K562 (cell line): ENCODE data around the gene PIK3CB. TPM values are rescaled to one million over a fixed set of nuclear protein-coding genes. Genes with fewer than 3 reads are reported as not detected.

Experiments
- ATF4 ChIP-seq: fragments of 450-650 bp; formaldehyde crosslinking; IDR thresholded peaks from 2 replicates; pipeline ENCODE4 v1.4.0; 2022; ENCODE audit warnings: mild to moderate bottlenecking, moderate library complexity
- CBFA2T3 ChIP-seq: fragments of 450-650 bp; IDR thresholded peaks from 2 replicates; pipeline ENCODE4 v1.6.1; 2017
- CXXC5 ChIP-seq: fragments of 250-450 bp; sonication (Bioruptor Pico); IDR thresholded peaks from 2 replicates; pipeline ENCODE4 v1.8.0; 2022; ENCODE audit warnings: inconsistent platforms, mild to moderate bottlenecking, moderate library complexity
- ESRRA ChIP-seq: fragments of 450-650 bp; IDR thresholded peaks from 2 replicates; pipeline ENCODE4 v1.6.1; 2014; ENCODE audit warnings: low read depth, mild to moderate bottlenecking, moderate library complexity, borderline replicate concordance
- ETV5 ChIP-seq: sonication (generic); formaldehyde crosslinking; IDR thresholded peaks from 2 replicates; pipeline ENCODE4 v1.4.0; 2020; ENCODE audit warnings: low read depth, mild to moderate bottlenecking, missing genetic modification reagents
- HLTF ChIP-seq: fragments of 450-650 bp; IDR thresholded peaks from 2 replicates; pipeline ENCODE4 v1.6.1; 2016
- HNRNPH1 ChIP-seq: fragments of 200-400 bp; formaldehyde crosslinking; optimal IDR thresholded peaks from 2 replicates; pipeline ENCODE3; 2017; ENCODE audit warnings: low read depth, mild to moderate bottlenecking, low read length, moderate library complexity
- JUNB ChIP-seq: fragments of 450-650 bp; formaldehyde crosslinking; conservative IDR thresholded peaks from 2 replicates; pipeline ENCODE4 v1.4.0; 2020; ENCODE audit warnings: mild to moderate bottlenecking
- KHSRP ChIP-seq: fragments of 450-650 bp; IDR thresholded peaks from 2 replicates; pipeline ENCODE4 v1.6.1; 2017
- MEF2A ChIP-seq: IDR thresholded peaks from 2 replicates; pipeline ENCODE4 v1.6.1; 2011; ENCODE audit warnings: low read depth, mild to moderate bottlenecking, low read length, moderate library complexity; ENCODE audit not compliant: control insufficient read depth
- MITF ChIP-seq: IDR thresholded peaks from 2 replicates; pipeline ENCODE4 v1.6.1; 2014; ENCODE audit warnings: antibody characterized with exemption
- NFYB ChIP-seq: IDR thresholded peaks from 2 replicates; pipeline ENCODE4 v1.6.1; 2011; ENCODE audit warnings: mild to moderate bottlenecking, moderate library complexity; ENCODE audit not compliant: insufficient read length; ENCODE audit errors: extremely low read depth
- POLR2A ChIP-seq: fragments of 450-650 bp; conservative IDR thresholded peaks from 2 replicates; pipeline ENCODE4 v1.6.1; 2016
- PURB ChIP-seq: sonication (generic); formaldehyde crosslinking; IDR thresholded peaks from 2 replicates; pipeline ENCODE4 v1.9.0; 2021; ENCODE audit warnings: low read depth, mild to moderate bottlenecking, missing genetic modification reagents
- RREB1 ChIP-seq: fragments of 250-450 bp; sonication (Bioruptor Pico); IDR thresholded peaks from 2 replicates; pipeline ENCODE4 v1.4.0; 2020
- SREBF1 ChIP-seq: fragments of 150-350 bp; IDR thresholded peaks from 2 replicates; pipeline ENCODE4 v1.6.1; 2014; ENCODE audit warnings: antibody characterized with exemption, low read depth, low read length, borderline replicate concordance
- TAF9B ChIP-seq: fragments of 450-650 bp; IDR thresholded peaks from 2 replicates; pipeline ENCODE4 v1.6.1; 2018; ENCODE audit warnings: mild to moderate bottlenecking; ENCODE audit not compliant: partially characterized antibody
- TGIF2 ChIP-seq: sonication (generic); formaldehyde crosslinking; IDR thresholded peaks from 2 replicates; pipeline ENCODE4 v1.8.1; 2022; ENCODE audit warnings: mild to moderate bottlenecking, missing genetic modification reagents, moderate library complexity
- ZC3H4 ChIP-seq: sonication (generic); formaldehyde crosslinking; IDR thresholded peaks from 2 replicates; pipeline ENCODE4 v1.9.0; 2021; ENCODE audit warnings: missing genetic modification reagents, borderline replicate concordance
- ZNF699 ChIP-seq: fragments of 250-450 bp; sonication (Bioruptor Pico); IDR thresholded peaks from 2 replicates; pipeline ENCODE4 v1.8.0; 2021; ENCODE audit warnings: mild to moderate bottlenecking, moderate library complexity; ENCODE audit not compliant: insufficient replicate concordance
- ZNF75A ChIP-seq: fragments of 450-650 bp; formaldehyde crosslinking; IDR thresholded peaks from 2 replicates; pipeline ENCODE4 v1.4.0; 2020; ENCODE audit warnings: mild to moderate bottlenecking
- polyA plus RNA-seq, 8 experiments: library from polyadenylated mRNA; depleted of rRNA in 4 of 8; stranded (reverse) in 5 of 8; unstranded in 3 of 8; fragments of >200 nt; fragmentation: Nextera tagmentation in 2 of 8; fragmentation: Illumina TruSeq in 1 of 8; extraction: Ambion mirVana in 2 of 8; extraction: Trizol in 1 of 8; gene quantifications; 2 replicates each; pipeline versions ENCODE4 v1.2.1 to v1.2.3, GENCODE V29; 2011 to 2014; ENCODE audit warnings: inconsistent platforms in 1 of 8, missing spikeins in 1 of 8
- total RNA-seq, 7 experiments: library from RNA; depleted of rRNA in 6 of 7; stranded (reverse); fragments of >200 nt in 6 of 7; fragmentation: Illumina TruSeq in 2 of 7; extraction: Trizol in 2 of 7; gene quantifications; 2 replicates each; pipeline versions ENCODE4 v1.2.1 to v1.2.3, GENCODE V29; 2011 to 2021; ENCODE audit warnings: low replicate concordance in 1 of 7

Gene PIK3CB
- total and polyA plus RNA-seq, 9 of the 15 experiments (the other 6 are each of a cell fraction or from before 2014, with no cell fraction given), result 15.3 to 62.6 (median 28.3) TPM

GRCh38 chr3:138875754-138876664 lies 41.3 kb upstream of the PIK3CB start (continued):
- peak; percentile 60; the same call in 1 of the 2 replicates for TF ChIP-seq ESRRA
- TF ChIP-seq CXXC5 (CRISPR knock-in tag), result peak; percentile 95
- TF ChIP-seq TGIF2 (CRISPR knock-in tag), result no peak
- TF ChIP-seq KHSRP, result peak; percentile 81
- TF ChIP-seq RREB1 (CRISPR knock-in tag), result no peak
- TF ChIP-seq ZC3H4, result no peak
- TF ChIP-seq TAF9B, result peak; percentile 92
- TF ChIP-seq ZNF75A, result no peak
- peak; percentile 77 for TF ChIP-seq MEF2A
- TF ChIP-seq PURB (CRISPR knock-in tag), result no peak
- TF ChIP-seq MITF, result peak; percentile 98
- TF ChIP-seq HLTF, result peak; percentile 87; the same call in 1 of the 2 replicates
- TF ChIP-seq SREBF1, result no peak
- peak; percentile 98 for TF ChIP-seq ETV5 (CRISPR knock-in tag)
- TF ChIP-seq ATF4, result peak; percentile 93
- TF ChIP-seq POLR2A, result peak; percentile 76
- TF ChIP-seq JUNB, result no peak
- no peak for TF ChIP-seq ZNF699 (CRISPR knock-in tag)
- TF ChIP-seq HNRNPH1, result no peak
- peak; percentile 100 for TF ChIP-seq CBFA2T3
- TF ChIP-seq NFYB, result no peak
